Measurements from ENCODE around the gene VSTM2B. TPM values are rescaled to one million over a fixed set of nuclear protein-coding genes. Genes with fewer than 3 reads are reported as not detected.

Gene VSTM2B
- total and polyA plus RNA-seq, 4 donors = not detected

DNA sequence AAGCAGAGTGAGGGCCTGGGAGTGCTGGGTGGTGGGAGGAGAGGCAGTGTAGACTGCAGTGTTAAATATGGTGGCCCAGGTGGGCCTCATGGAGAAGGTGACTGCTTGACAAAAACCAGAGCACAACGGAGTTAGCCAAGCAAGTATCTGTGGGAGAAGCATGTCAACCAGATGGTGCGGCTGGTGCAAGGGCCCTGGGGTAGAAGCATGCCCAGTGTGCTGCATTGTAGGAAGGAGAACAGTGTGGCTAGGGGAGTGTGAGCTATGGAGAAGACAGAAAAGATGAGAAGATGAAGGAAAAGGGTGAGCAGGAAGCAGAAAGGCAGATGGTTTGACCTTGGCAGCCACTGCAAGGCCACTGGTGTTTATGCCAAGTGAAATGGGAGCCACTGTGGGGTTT lies 2.2 kb upstream of the VSTM2B start:
- Histone ChIP-seq H3K9me3 (ENCODE audit: control insufficient read depth in 4 of 4, low read length in 3 of 4) (no peaks in the 10 kb centered on the region), H3K4me1 (ENCODE audit: control insufficient read depth in 4 of 4, insufficient read depth in 4 of 4, low read length in 3 of 4) (peaks cover 2 to 20% (median 4%) of the 10 kb centered on the region in 4 donors), H3K36me3 (ENCODE audit: control insufficient read depth in 4 of 4, insufficient read depth in 3 of 4, low read depth in 1 of 4, low read length in 3 of 4) (no peaks in the 10 kb centered on the region), H3K27ac (ENCODE audit: low read depth in 1 of 2, low read length in 2 of 2) (no peak overlapping the region), H3K4me3 (ENCODE audit: low read depth in 1 of 3, low read length in 3 of 3) (no peak overlapping the region), H3K27me3 (ENCODE audit: control insufficient read depth in 4 of 4, insufficient read depth in 4 of 4, low read length in 3 of 4) (peaks cover 8 to 9% (median 9%) of the 10 kb centered on the region in 4 donors), H3K9ac (ENCODE audit: low read depth in 1 of 2, low read length in 2 of 2) (no peak overlapping the region)
- no peak for DNase-seq (ENCODE audit: low spot score)
- WGBS = 80% methylated on average over 2 of the region's 2 CpGs
- no peak for TF ChIP-seq EGR1 (IDR thresholded peaks at IDR 0.05; ENCODE audit: low read depth in 2 of 2)
- TF ChIP-seq SP1 (IDR thresholded peaks at IDR 0.05) = no peak
- no peak for TF ChIP-seq TAF1 (conservative IDR thresholded peaks at IDR 0.05)
- TF ChIP-seq, protein P1, sequence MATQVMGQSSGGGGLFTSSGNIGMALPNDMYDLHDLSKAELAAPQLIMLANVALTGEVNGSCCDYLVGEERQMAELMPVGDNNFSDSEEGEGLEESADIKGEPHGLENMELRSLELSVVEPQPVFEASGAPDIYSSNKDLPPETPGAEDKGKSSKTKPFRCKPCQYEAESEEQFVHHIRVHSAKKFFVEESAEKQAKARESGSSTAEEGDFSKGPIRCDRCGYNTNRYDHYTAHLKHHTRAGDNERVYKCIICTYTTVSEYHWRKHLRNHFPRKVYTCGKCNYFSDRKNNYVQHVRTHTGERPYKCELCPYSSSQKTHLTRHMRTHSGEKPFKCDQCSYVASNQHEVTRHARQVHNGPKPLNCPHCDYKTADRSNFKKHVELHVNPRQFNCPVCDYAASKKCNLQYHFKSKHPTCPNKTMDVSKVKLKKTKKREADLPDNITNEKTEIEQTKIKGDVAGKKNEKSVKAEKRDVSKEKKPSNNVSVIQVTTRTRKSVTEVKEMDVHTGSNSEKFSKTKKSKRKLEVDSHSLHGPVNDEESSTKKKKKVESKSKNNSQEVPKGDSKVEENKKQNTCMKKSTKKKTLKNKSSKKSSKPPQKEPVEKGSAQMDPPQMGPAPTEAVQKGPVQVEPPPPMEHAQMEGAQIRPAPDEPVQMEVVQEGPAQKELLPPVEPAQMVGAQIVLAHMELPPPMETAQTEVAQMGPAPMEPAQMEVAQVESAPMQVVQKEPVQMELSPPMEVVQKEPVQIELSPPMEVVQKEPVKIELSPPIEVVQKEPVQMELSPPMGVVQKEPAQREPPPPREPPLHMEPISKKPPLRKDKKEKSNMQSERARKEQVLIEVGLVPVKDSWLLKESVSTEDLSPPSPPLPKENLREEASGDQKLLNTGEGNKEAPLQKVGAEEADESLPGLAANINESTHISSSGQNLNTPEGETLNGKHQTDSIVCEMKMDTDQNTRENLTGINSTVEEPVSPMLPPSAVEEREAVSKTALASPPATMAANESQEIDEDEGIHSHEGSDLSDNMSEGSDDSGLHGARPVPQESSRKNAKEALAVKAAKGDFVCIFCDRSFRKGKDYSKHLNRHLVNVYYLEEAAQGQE (IDR thresholded peaks at IDR 0.05) = no peak
- no peak for TF ChIP-seq GABPA (IDR thresholded peaks at IDR 0.05 in 1 of 2, conservative IDR thresholded peaks at IDR 0.05 in 1 of 2)
- no peak for TF ChIP-seq YY1 (IDR thresholded peaks at IDR 0.05)
- TF ChIP-seq HNF4A (conservative IDR thresholded peaks at IDR 0.05) = no peak
- TF ChIP-seq RAD21 (IDR thresholded peaks at IDR 0.05) = no peak
- TF ChIP-seq, protein P2, sequence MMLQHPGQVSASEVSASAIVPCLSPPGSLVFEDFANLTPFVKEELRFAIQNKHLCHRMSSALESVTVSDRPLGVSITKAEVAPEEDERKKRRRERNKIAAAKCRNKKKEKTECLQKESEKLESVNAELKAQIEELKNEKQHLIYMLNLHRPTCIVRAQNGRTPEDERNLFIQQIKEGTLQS (IDR thresholded peaks at IDR 0.05) = no peak
- TF ChIP-seq, protein P3, sequence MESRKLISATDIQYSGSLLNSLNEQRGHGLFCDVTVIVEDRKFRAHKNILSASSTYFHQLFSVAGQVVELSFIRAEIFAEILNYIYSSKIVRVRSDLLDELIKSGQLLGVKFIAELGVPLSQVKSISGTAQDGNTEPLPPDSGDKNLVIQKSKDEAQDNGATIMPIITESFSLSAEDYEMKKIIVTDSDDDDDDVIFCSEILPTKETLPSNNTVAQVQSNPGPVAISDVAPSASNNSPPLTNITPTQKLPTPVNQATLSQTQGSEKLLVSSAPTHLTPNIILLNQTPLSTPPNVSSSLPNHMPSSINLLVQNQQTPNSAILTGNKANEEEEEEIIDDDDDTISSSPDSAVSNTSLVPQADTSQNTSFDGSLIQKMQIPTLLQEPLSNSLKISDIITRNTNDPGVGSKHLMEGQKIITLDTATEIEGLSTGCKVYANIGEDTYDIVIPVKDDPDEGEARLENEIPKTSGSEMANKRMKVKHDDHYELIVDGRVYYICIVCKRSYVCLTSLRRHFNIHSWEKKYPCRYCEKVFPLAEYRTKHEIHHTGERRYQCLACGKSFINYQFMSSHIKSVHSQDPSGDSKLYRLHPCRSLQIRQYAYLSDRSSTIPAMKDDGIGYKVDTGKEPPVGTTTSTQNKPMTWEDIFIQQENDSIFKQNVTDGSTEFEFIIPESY (IDR thresholded peaks at IDR 0.05) = no peak
- TF ChIP-seq, protein P4, sequence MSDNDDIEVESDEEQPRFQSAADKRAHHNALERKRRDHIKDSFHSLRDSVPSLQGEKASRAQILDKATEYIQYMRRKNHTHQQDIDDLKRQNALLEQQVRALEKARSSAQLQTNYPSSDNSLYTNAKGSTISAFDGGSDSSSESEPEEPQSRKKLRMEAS (IDR thresholded peaks at IDR 0.05) = no peak
- TF ChIP-seq, protein P5, sequence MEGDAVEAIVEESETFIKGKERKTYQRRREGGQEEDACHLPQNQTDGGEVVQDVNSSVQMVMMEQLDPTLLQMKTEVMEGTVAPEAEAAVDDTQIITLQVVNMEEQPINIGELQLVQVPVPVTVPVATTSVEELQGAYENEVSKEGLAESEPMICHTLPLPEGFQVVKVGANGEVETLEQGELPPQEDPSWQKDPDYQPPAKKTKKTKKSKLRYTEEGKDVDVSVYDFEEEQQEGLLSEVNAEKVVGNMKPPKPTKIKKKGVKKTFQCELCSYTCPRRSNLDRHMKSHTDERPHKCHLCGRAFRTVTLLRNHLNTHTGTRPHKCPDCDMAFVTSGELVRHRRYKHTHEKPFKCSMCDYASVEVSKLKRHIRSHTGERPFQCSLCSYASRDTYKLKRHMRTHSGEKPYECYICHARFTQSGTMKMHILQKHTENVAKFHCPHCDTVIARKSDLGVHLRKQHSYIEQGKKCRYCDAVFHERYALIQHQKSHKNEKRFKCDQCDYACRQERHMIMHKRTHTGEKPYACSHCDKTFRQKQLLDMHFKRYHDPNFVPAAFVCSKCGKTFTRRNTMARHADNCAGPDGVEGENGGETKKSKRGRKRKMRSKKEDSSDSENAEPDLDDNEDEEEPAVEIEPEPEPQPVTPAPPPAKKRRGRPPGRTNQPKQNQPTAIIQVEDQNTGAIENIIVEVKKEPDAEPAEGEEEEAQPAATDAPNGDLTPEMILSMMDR (IDR thresholded peaks at IDR 0.05; ENCODE audit: low read depth, low read length, missing input control) = no peak
- TF ChIP-seq HNF4G (IDR thresholded peaks at IDR 0.05) = no peak
- TF ChIP-seq RXRA (IDR thresholded peaks at IDR 0.05) = no peak
- TF ChIP-seq JUND (IDR thresholded peaks at IDR 0.05) = no peak
- TF ChIP-seq FOXA2 (IDR thresholded peaks at IDR 0.05) = no peak
- no peak for TF ChIP-seq NR2F2 (IDR thresholded peaks at IDR 0.05)
- no peak for TF ChIP-seq FOXA1 (IDR thresholded peaks at IDR 0.05)
